ENCODE data around the gene POLA2.
"Not testable (repeated sequence)": the region's sequence is repeated elsewhere in the genome, so short reads cannot be mapped to it uniquely, and the experiment has no call there.

POLA2 gene

GRCh38 chr11:65251476-65251875 is 10.3 kb upstream of the POLA2 start:
- no peak overlapping the region for H3K27ac ChIP-seq
- no peaks in the 10 kb centered on the region for H3K36me3 ChIP-seq (ENCODE audit: insufficient read depth, low read length)
- no peaks in the 10 kb centered on the region for H3K9me3 ChIP-seq (ENCODE audit: low read depth, low read length)
- TF ChIP-seq POLR2AphosphoS5 (IDR thresholded peaks at IDR 0.05; ENCODE audit: borderline replicate concordance, low read depth, low read length) (no peak), FOXP2 (optimal IDR thresholded peaks at IDR 0.05; ENCODE audit: control extremely low read depth, extremely low read length, insufficient read depth) (no peak), EZH2 (IDR thresholded peaks at IDR 0.05) (no peak)
- no peak overlapping the region for H3K9ac ChIP-seq (ENCODE audit: insufficient read length)
- no peak overlapping the region for H3K4me3 ChIP-seq
- no peak for DNase-seq (ENCODE audit: low read depth, low spot score)

- DNase-seq (ENCODE audit: low read depth, low spot score), result no peak
- Histone ChIP-seq H3K4me3 (no peak overlapping the region), H3K36me3 (ENCODE audit: insufficient read depth, low read length) (no peaks in the 10 kb centered on the region), H3K9ac (ENCODE audit: insufficient read length) (no peak overlapping the region), H3K9me3 (ENCODE audit: low read depth, low read length) (no peaks in the 10 kb centered on the region), H3K27ac (no peak overlapping the region)
- no peak for TF ChIP-seq POLR2AphosphoS5 (IDR thresholded peaks at IDR 0.05; ENCODE audit: borderline replicate concordance, low read depth, low read length)
- TF ChIP-seq FOXP2 (optimal IDR thresholded peaks at IDR 0.05; ENCODE audit: control extremely low read depth, extremely low read length, insufficient read depth), result no peak
- TF ChIP-seq EZH2 (IDR thresholded peaks at IDR 0.05), result no peak
Observed at GRCh38 chr11:65254724-65255123, 7.0 kb upstream of the POLA2 start.

DNA sequence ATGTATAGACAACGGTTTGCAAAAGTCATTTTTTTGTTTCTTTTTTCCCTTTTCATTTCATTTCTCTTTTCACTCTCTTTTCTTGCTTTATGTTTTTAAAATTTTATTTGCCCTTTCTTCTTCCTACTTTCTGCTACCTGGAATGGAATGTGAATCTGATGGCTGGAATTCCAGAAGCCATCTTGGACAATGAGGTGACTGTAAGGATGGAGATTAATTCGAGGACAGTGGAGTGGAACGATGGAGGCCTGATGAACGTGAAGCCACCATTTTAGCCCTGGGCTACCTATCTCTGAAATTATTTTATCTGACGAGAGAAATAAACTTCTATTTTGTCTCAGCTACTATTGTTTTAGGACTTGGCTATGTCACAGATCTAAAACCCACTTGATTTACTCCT is 2.8 kb upstream of the POLA2 start:
- Histone ChIP-seq H3K9ac (ENCODE audit: insufficient read length) (no peak overlapping the region), H3K4me3 (no peak overlapping the region), H3K27ac (no peak overlapping the region), H3K36me3 (ENCODE audit: insufficient read depth, low read length) (0 out of 2 replicates have a peak, but pooled peaks cover 3% of the 10 kb centered on the region), H3K9me3 (ENCODE audit: low read depth, low read length) (no peaks in the 10 kb centered on the region)
- TF ChIP-seq POLR2AphosphoS5 (IDR thresholded peaks at IDR 0.05; ENCODE audit: borderline replicate concordance, low read depth, low read length) (no peak), EZH2 (IDR thresholded peaks at IDR 0.05) (no peak), FOXP2 (optimal IDR thresholded peaks at IDR 0.05; ENCODE audit: control extremely low read depth, extremely low read length, insufficient read depth) (no peak)
- no peak for DNase-seq (ENCODE audit: low read depth, low spot score)

GRCh38 chr11:65260302-65260701 is 1.5 kb upstream of the POLA2 start:
- no peak overlapping the region for H3K9ac ChIP-seq (ENCODE audit: insufficient read length)
- no peak overlapping the region for H3K27ac ChIP-seq
- TF ChIP-seq POLR2AphosphoS5 (IDR thresholded peaks at IDR 0.05; ENCODE audit: borderline replicate concordance, low read depth, low read length) (no peak), EZH2 (IDR thresholded peaks at IDR 0.05) (no peak), FOXP2 (optimal IDR thresholded peaks at IDR 0.05; ENCODE audit: control extremely low read depth, extremely low read length, insufficient read depth) (no peak)
- H3K9me3 ChIP-seq (ENCODE audit: low read depth, low read length), result no peaks in the 10 kb centered on the region
- DNase-seq (ENCODE audit: low read depth, low spot score), result no peak
- peaks cover 8% of the 10 kb centered on the region; the same call in 1 of the 2 replicates for H3K36me3 ChIP-seq (ENCODE audit: insufficient read depth, low read length)
- H3K4me3 ChIP-seq, result no peak overlapping the region

GRCh38 chr11:65260756-65261590 is 789 bp upstream of the POLA2 start:
- Histone ChIP-seq H3K9ac (ENCODE audit: insufficient read length) (peak overlapping the region; percentile 98), H3K27ac (peak overlapping the region; percentile 88)
- DNase-seq (ENCODE audit: low read depth, low spot score), result no peak

GRCh38 chr11:65262381-65262680 is 569 bp downstream of the POLA2 start:
- Histone ChIP-seq H3K27ac (peak overlapping the region; percentile 87), H3K9me3 (ENCODE audit: low read depth, low read length) (no peaks in the 10 kb centered on the region)
- no peak for TF ChIP-seq FOXP2 (optimal IDR thresholded peaks at IDR 0.05; ENCODE audit: control extremely low read depth, extremely low read length, insufficient read depth)
- no peak for TF ChIP-seq EZH2 (IDR thresholded peaks at IDR 0.05)
- TF ChIP-seq POLR2AphosphoS5 (IDR thresholded peaks at IDR 0.05; ENCODE audit: borderline replicate concordance, low read depth, low read length), result no peak

More at GRCh38 chr11:65260756-65261590, 789 bp upstream of the POLA2 start:
- Histone ChIP-seq H3K9me3 (ENCODE audit: low read depth, low read length) (no peaks in the 10 kb centered on the region), H3K36me3 (ENCODE audit: insufficient read depth, low read length) (peaks cover 8% of the 10 kb centered on the region; the same call in 1 of the 2 replicates), H3K4me3 (peak overlapping the region; percentile 100)
- TF ChIP-seq EZH2 (IDR thresholded peaks at IDR 0.05), result no peak

DNA sequence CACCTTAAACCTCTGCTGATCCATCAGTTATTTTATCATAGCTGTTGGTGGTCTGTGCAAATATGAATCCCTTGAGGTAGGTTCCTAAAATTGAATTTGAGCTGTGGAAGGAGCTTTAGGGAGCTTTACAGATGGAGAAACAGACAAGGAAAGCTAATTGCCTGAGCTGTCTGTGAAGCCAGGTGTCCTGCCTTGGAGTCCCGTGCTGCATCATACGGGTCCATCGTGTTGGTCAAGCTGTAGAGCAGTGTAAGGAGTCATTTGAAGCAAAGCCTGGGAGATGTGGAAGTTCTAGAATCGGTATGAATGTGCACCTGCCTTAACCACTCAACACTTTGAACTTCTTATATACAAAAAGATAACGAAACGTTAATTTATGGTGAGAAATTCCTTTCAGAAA is 1.0 kb downstream of the POLA2 start:
- peak overlapping the region; percentile 87; the same call in 1 of the 2 replicates for H3K27ac ChIP-seq
- no peaks in the 10 kb centered on the region for H3K9me3 ChIP-seq (ENCODE audit: low read depth, low read length)
- H3K4me3 ChIP-seq, result peak overlapping the region; percentile 100
- TF ChIP-seq FOXP2 (optimal IDR thresholded peaks at IDR 0.05; ENCODE audit: control extremely low read depth, extremely low read length, insufficient read depth), result no peak
- no peak for TF ChIP-seq POLR2AphosphoS5 (IDR thresholded peaks at IDR 0.05; ENCODE audit: borderline replicate concordance, low read depth, low read length)
- TF ChIP-seq EZH2 (IDR thresholded peaks at IDR 0.05), result no peak
- peak overlapping the region; percentile 99 for H3K9ac ChIP-seq (ENCODE audit: insufficient read length)
- no peak for DNase-seq (ENCODE audit: low read depth, low spot score)
- peaks cover 22% of the 10 kb centered on the region for H3K36me3 ChIP-seq (ENCODE audit: insufficient read depth, low read length)

More at GRCh38 chr11:65262381-65262680, 569 bp downstream of the POLA2 start:
- Histone ChIP-seq H3K36me3 (ENCODE audit: insufficient read depth, low read length) (peaks cover 19% of the 10 kb centered on the region), H3K9ac (ENCODE audit: insufficient read length) (peak overlapping the region; percentile 99), H3K4me3 (peak overlapping the region; percentile 100)
- DNase-seq (ENCODE audit: low read depth, low spot score), result no peak

DNA sequence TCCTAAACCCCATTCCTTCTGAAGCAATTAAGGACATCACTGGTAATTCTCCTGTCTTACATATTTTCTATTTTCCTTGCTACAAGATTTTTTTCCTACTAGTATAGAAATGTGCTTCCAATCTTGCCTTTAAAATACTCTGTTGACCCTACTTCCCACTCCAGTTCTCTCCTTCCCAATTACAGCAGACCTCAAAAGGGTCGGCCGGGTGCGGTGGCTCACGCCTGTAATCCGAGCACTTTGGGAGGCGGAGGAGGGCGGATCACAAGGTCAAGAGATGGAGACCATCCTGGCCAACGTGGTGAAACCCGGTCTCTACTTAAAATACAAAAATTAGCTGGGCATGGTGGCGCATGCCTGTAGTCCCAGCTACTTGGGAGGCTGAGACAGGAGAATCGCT is 3.0 kb downstream of the POLA2 start:
- H3K36me3 ChIP-seq (ENCODE audit: insufficient read depth, low read length), result peaks cover 35% of the 10 kb centered on the region

GRCh38 chr11:65266210-65266609 is 4.4 kb downstream of the POLA2 start:
- Histone ChIP-seq H3K9me3 (ENCODE audit: low read depth, low read length) (no peaks in the 10 kb centered on the region), H3K36me3 (ENCODE audit: insufficient read depth, low read length) (peaks cover 49% of the 10 kb centered on the region)
- TF ChIP-seq POLR2AphosphoS5 (IDR thresholded peaks at IDR 0.05; ENCODE audit: borderline replicate concordance, low read depth, low read length), result no peak
- no peak for TF ChIP-seq FOXP2 (optimal IDR thresholded peaks at IDR 0.05; ENCODE audit: control extremely low read depth, extremely low read length, insufficient read depth)
- TF ChIP-seq EZH2 (IDR thresholded peaks at IDR 0.05), result no peak

More for the DNA sequence above, 3.0 kb downstream of the POLA2 start:
- not testable (repeated sequence) for H3K4me3 ChIP-seq; H3K9me3 ChIP-seq (ENCODE audit: low read depth, low read length); H3K9ac ChIP-seq (ENCODE audit: insufficient read length); DNase-seq (ENCODE audit: low read depth, low spot score)
- H3K27ac ChIP-seq, result 0 out of 2 replicates have a peak overlapping the region, but pooled peaks have one; percentile 6

More at GRCh38 chr11:65266210-65266609, 4.4 kb downstream of the POLA2 start:
- H3K4me3 ChIP-seq, result no peak overlapping the region
- no peak overlapping the region for H3K9ac ChIP-seq (ENCODE audit: insufficient read length)
- no peak for DNase-seq (ENCODE audit: low read depth, low spot score)
- H3K27ac ChIP-seq, result no peak overlapping the region

All from SK-N-MC (cell line).